GM23248 (cell line): ENCODE data around the gene ADAMTS17.

Experiments
- EZH2 ChIP-seq: fragments of 200-600 bp; sonication (generic); IDR thresholded peaks from 2 replicates; pipeline ENCODE4 v1.6.1; 2018; ENCODE audit warnings: antibody characterized with exemption, mild to moderate bottlenecking; ENCODE audit not compliant: insufficient read depth, poor library complexity, severe bottlenecking
- EZH2phosphoT487 ChIP-seq: fragments of 200-600 bp; sonication (generic); IDR thresholded peaks from 2 replicates; pipeline ENCODE4 v1.6.1; 2018; ENCODE audit warnings: antibody characterized with exemption, moderate library complexity, mild to moderate bottlenecking, low read depth; ENCODE audit not compliant: insufficient read depth

- TF ChIP-seq EZH2 (no peak), EZH2phosphoT487 (no peak)
Observed at GRCh38 chr15:100083572-100083971, 258.2 kb downstream of the ADAMTS17 start.
